HCT116 (cell line): ENCODE measurements around the gene GRPR. TPM values are rescaled to one million over a fixed set of nuclear protein-coding genes. Genes with fewer than 3 reads are reported as not detected.

Experiments
- ATAC-seq: fragments of 200-7000 bp; cut with Tn5 transposase; 2 replicates; pipeline ENCODE4 v1.9.1; 2020; ENCODE audit warnings: mild to moderate bottlenecking, moderate library complexity
- BruUV-seq: library from RNA; stranded (reverse); fragments of 400-500 nt; replicated peaks from 2 replicates; lab custom pipeline; 2021; lab: Mats Ljungman, UMichigan
- CTCF ChIA-PET: fragments of 300-600 bp; sonication (Branson Sonifier 250); formaldehyde crosslinking; loops from one replicate; lab custom pipeline; 2021; ENCODE audit warnings: antibody characterized with exemption; lab: Charles Lee
- POLR2A ChIA-PET: fragments of 300-600, 350-600 bp; sonication (Branson Sonifier 250); formaldehyde crosslinking; loops from one replicate; lab custom pipeline; 2021; ENCODE audit warnings: antibody characterized with exemption; lab: Charles Lee
- RAD21 ChIA-PET, 2 experiments: fragments of 300-600 bp; sonication (Branson Sonifier 250); formaldehyde crosslinking; loops; one replicate each; lab custom pipeline; 2023; ENCODE audit warnings: low total read pairs in 2 of 2; ENCODE audit not compliant: uncharacterized antibody in 2 of 2, unreplicated experiment in 2 of 2, low non-redundant PET in 1 of 2; lab: Charles Lee
- DNase-seq: peaks from one replicate; pipeline ENCODE4 v3.0.0-alpha.2; 2010; ENCODE audit warnings: low read depth, low spot score
- H2AFZ ChIP-seq: fragments of 200-600 bp; shearing (Covaris generic), sonication (generic); 2 replicates; pipeline ENCODE4 v1.6.1; 2017; ENCODE audit warnings: low read depth, mixed run types, mixed read lengths, antibody characterized with exemption, low read length; ENCODE audit not compliant: poor library complexity, severe bottlenecking
- H3K27ac ChIP-seq: 2 replicates; pipeline ENCODE4 v1.5.1; 2012; ENCODE audit warnings: low read depth, low read length
- H3K27me3 ChIP-seq: fragments of 200-600 bp; sonication (generic); 2 replicates; pipeline ENCODE4 v1.6.1; 2016; ENCODE audit warnings: mixed run types, low read length, mixed read lengths; ENCODE audit not compliant: insufficient read depth
- H3K36me3 ChIP-seq, 2 experiments: fragments of 200-500 bp in 1 of 2; fragments of 200-600 bp in 1 of 2; sonication (Bioruptor generic) in 1 of 2; sonication (generic) in 1 of 2; 2 replicates each; pipeline versions ENCODE4 v1.5.1 to v1.6.1; 2014 to 2016; ENCODE audit warnings: low read length in 2 of 2, inconsistent platforms in 1 of 2, mixed read lengths in 1 of 2, mixed run types in 1 of 2; ENCODE audit not compliant: insufficient read depth in 2 of 2, control insufficient read depth in 1 of 2
- H3K4me1 ChIP-seq, 2 experiments: fragments of 200-600 bp in 1 of 2; sonication (generic) in 1 of 2; 2 replicates each; pipeline versions ENCODE4 v1.5.1 to v1.6.1; 2012 to 2017; ENCODE audit warnings: low read length in 2 of 2, inconsistent platforms in 1 of 2, mild to moderate bottlenecking in 1 of 2, mixed read lengths in 1 of 2, mixed run types in 1 of 2, moderate library complexity in 1 of 2; ENCODE audit not compliant: insufficient read depth in 2 of 2, control insufficient read depth in 1 of 2
- H3K4me2 ChIP-seq: fragments of 200-600 bp; sonication (generic); 2 replicates; pipeline ENCODE4 v1.6.1; 2017; ENCODE audit warnings: mixed run types, low read length, mixed read lengths
- H3K4me3 ChIP-seq, 2 experiments: fragments of 200-600 bp in 1 of 2; sonication (generic) in 1 of 2; replicated peaks in 1 of 2; 2 replicates each; pipeline ENCODE4 v1.5.1; 2011 to 2016; ENCODE audit warnings: low read length in 2 of 2, control low read depth in 1 of 2, low read depth in 1 of 2, mild to moderate bottlenecking in 1 of 2, mixed read lengths in 1 of 2, mixed run types in 1 of 2
- H3K79me2 ChIP-seq: fragments of 200-600 bp; sonication (generic); 2 replicates; pipeline ENCODE4 v1.6.1; 2017; ENCODE audit warnings: mild to moderate bottlenecking, mixed run types, low read length, moderate library complexity, mixed read lengths; ENCODE audit not compliant: insufficient read depth
- H3K9ac ChIP-seq: fragments of 200-600 bp; sonication (generic); 2 replicates; pipeline ENCODE4 v1.6.1; 2016; ENCODE audit warnings: low read length, mixed read lengths
- H3K9me2 ChIP-seq: fragments of 200-600 bp; sonication (generic), shearing (Covaris generic); 2 replicates; pipeline ENCODE4 v1.6.1; 2017; ENCODE audit warnings: mixed run types, mild to moderate bottlenecking, moderate library complexity; ENCODE audit not compliant: insufficient read depth
- H3K9me3 ChIP-seq, 2 experiments: fragments of 200-500 bp in 1 of 2; fragments of 200-600 bp in 1 of 2; sonication (Bioruptor generic) in 1 of 2; sonication (generic) in 1 of 2; 2 replicates each; pipeline ENCODE4 v1.6.1; 2014 to 2017; ENCODE audit warnings: low read length in 2 of 2, mixed read lengths in 2 of 2, inconsistent platforms in 1 of 2, low read depth in 1 of 2, mild to moderate bottlenecking in 1 of 2, mixed run types in 1 of 2, moderate library complexity in 1 of 2; ENCODE audit not compliant: control insufficient read depth in 1 of 2, insufficient read depth in 1 of 2
- H4K20me1 ChIP-seq: fragments of 200-600 bp; sonication (generic), shearing (Covaris generic); 2 replicates; pipeline ENCODE4 v1.6.1; 2017; ENCODE audit warnings: mixed run types, mild to moderate bottlenecking, moderate library complexity; ENCODE audit not compliant: insufficient read depth
- EZH2 ChIP-seq: fragments of 200-600 bp; sonication (generic); IDR thresholded peaks from 2 replicates; pipeline ENCODE4 v1.6.1; 2017; ENCODE audit warnings: antibody characterized with exemption, mixed run types
- MAX ChIP-seq: IDR thresholded peaks from 2 replicates; pipeline ENCODE4 v1.6.1; 2012
- ZNF274 ChIP-seq: fragments of 200-500 bp; sonication (Bioruptor generic); IDR thresholded peaks from 2 replicates; pipeline ENCODE4 v1.6.1; 2014; ENCODE audit warnings: mild to moderate bottlenecking, low read depth, low read length, inconsistent platforms
- intact Hi-C: fragments of 100-400 bp; cut with micrococcal nuclease; formaldehyde crosslinking; loops from 2 replicates; pipeline ENCODE4 v1.10.0; 2022
- total RNA-seq: library from RNA; stranded (reverse); gene quantifications from one replicate; pipeline ENCODE4 v1.2.1, GENCODE V29; 2021; ENCODE audit not compliant: unreplicated experiment

Gene GRPR
- total RNA-seq, 1 experiment from 2014 or later = 0.15 TPM

GRCh38 chrX:16119353-16120220 lies 3.8 kb upstream of the GRPR start:
- H3K27me3 ChIP-seq = no peaks in the 10 kb centered on the region
- H3K36me3 ChIP-seq = no peaks in the 10 kb centered on the region
- ChIA-PET POLR2A (no interaction called here), RAD21 (no interaction called here), CTCF (no interaction called here)
- H3K9me2 ChIP-seq = no peaks in the 10 kb centered on the region
- H3K4me2 ChIP-seq = no peak overlapping the region
- no peak overlapping the region for H3K4me3 ChIP-seq
- H2AFZ ChIP-seq = no peak overlapping the region
- no peak overlapping the region for H3K9ac ChIP-seq
- H3K9me3 ChIP-seq = no peaks in the 10 kb centered on the region
- no peaks in the 10 kb centered on the region for H4K20me1 ChIP-seq
- no peaks in the 10 kb centered on the region for H3K79me2 ChIP-seq
- no peak for DNase-seq
- intact Hi-C loops = loop anchor here (5.0 to 10.0 kb wide), 3 partner anchors 93 to 553 kb away; no protein-coding TSS in a partner anchor
- no peak for TF ChIP-seq EZH2
- TF ChIP-seq, all 23 proteins: peak for 0
- ATAC-seq = no peak
- Histone ChIP-seq H3K27ac (no peak overlapping the region), H3K4me1 (peaks cover 0 to 4% of the 10 kb centered on the region in 2 experiments; a peak in 1 of 4 replicates)
- BruUV-seq = no TSS peak

- no peaks in the 10 kb centered on the region for H3K27me3 ChIP-seq
- ATAC-seq = no peak
- ChIA-PET RAD21 (no interaction called here), POLR2A (no interaction called here), CTCF (interaction anchor here (0.7 kb wide), 1 partner anchor 15 kb away, joined by 3 read pairs; no protein-coding TSS in a partner anchor)
- intact Hi-C loops = loop anchor here (5.0 to 10.0 kb wide), 3 partner anchors 92 to 552 kb away; no protein-coding TSS in a partner anchor
- no peak for TF ChIP-seq MAX
- TF ChIP-seq ZNF274 = no peak
- peaks cover 0 to 4% of the 10 kb centered on the region in 2 experiments; a peak in 1 of 4 replicates for H3K4me1 ChIP-seq
- no peak for DNase-seq
- H3K9me2 ChIP-seq = no peaks in the 10 kb centered on the region
- H2AFZ ChIP-seq = no peak overlapping the region
- no peaks in the 10 kb centered on the region for H4K20me1 ChIP-seq
- no peaks in the 10 kb centered on the region for H3K79me2 ChIP-seq
- no peak overlapping the region for H3K4me2 ChIP-seq
- no peaks in the 10 kb centered on the region for H3K36me3 ChIP-seq
- H3K9me3 ChIP-seq = no peaks in the 10 kb centered on the region
- H3K4me3 ChIP-seq = no peak overlapping the region
- BruUV-seq = no TSS peak
- H3K27ac ChIP-seq = no peak overlapping the region
- H3K9ac ChIP-seq = no peak overlapping the region
Measured at GRCh38 chrX:16120431-16120830, 2.9 kb upstream of the GRPR start.
